Calu3 (cell line): Measurements from ENCODE around the gene HDAC7. TPM values are rescaled to one million over a fixed set of nuclear protein-coding genes. Genes with fewer than 3 reads are reported as not detected.

Source experiments
- BruUV-seq: library from RNA; stranded (reverse); fragments of 400-500 nt; replicated peaks from 2 replicates; lab custom pipeline; 2021; lab: Mats Ljungman, UMichigan
- CTCF ChIA-PET: fragments of 300-600 bp; sonication (Branson Sonifier 250); formaldehyde crosslinking; loops from one replicate; lab custom pipeline; 2022; ENCODE audit warnings: antibody characterized with exemption; lab: Charles Lee
- DNase-seq: peaks from one replicate; pipeline ENCODE4 v3.0.0; 2022
- H3K27ac Mint-ChIP-seq: one replicate; pipeline ENCODE4 v1.8.0; 2022; ENCODE audit warnings: mixed read lengths; ENCODE audit not compliant: unreplicated experiment
- H3K27me3 Mint-ChIP-seq: one replicate; pipeline ENCODE4 v1.8.0; 2022; ENCODE audit warnings: mixed read lengths; ENCODE audit not compliant: unreplicated experiment
- H3K36me3 Mint-ChIP-seq: one replicate; pipeline ENCODE4 v1.8.0; 2022; ENCODE audit warnings: mild to moderate bottlenecking, moderate library complexity, mixed read lengths; ENCODE audit not compliant: insufficient read depth, unreplicated experiment
- H3K4me1 Mint-ChIP-seq: one replicate; pipeline ENCODE4 v1.8.0; 2022; ENCODE audit warnings: mild to moderate bottlenecking, low read depth, mixed read lengths; ENCODE audit not compliant: unreplicated experiment
- H3K4me3 Mint-ChIP-seq: one replicate; pipeline ENCODE4 v1.8.0; 2022; ENCODE audit warnings: mild to moderate bottlenecking, low read depth, moderate library complexity, mixed read lengths; ENCODE audit not compliant: unreplicated experiment
- H3K9me3 Mint-ChIP-seq: one replicate; pipeline ENCODE4 v1.8.0; 2022; ENCODE audit warnings: low read depth, mixed read lengths; ENCODE audit not compliant: unreplicated experiment
- CTCF ChIP-seq: fragments of 200-600 bp; IDR thresholded peaks from one replicate; pipeline ENCODE4 v1.8.0; 2022; ENCODE audit warnings: antibody characterized with exemption; ENCODE audit not compliant: unreplicated experiment
- intact Hi-C: fragments of 100-400 bp; cut with micrococcal nuclease; formaldehyde crosslinking; loops from one replicate; pipeline ENCODE4 v1.10.0; 2022; ENCODE audit not compliant: unreplicated experiment
- total RNA-seq: library from RNA; stranded (reverse); gene quantifications from 2 replicates; pipeline ENCODE4 v1.2.3, GENCODE V29; 2022

The HDAC7 gene
- total RNA-seq, 1 experiment from 2014 or later: 41.8 TPM

- BruUV-seq: no TSS peak
- Mint-ChIP-seq H3K4me3 (no peak overlapping the region), H3K9me3 (no peaks in the 10 kb centered on the region), H3K27me3 (no peaks in the 10 kb centered on the region), H3K27ac (no peak overlapping the region), H3K4me1 (no peaks in the 10 kb centered on the region), H3K36me3 (no peaks in the 10 kb centered on the region)
- CTCF ChIA-PET: no interaction called here
- intact Hi-C loops: no loop called here
- no peak for TF ChIP-seq CTCF
- DNase-seq: no peak
These were observed 29.1 kb upstream of the HDAC7 start for GRCh38 chr12:47848853-47849252.

DNA sequence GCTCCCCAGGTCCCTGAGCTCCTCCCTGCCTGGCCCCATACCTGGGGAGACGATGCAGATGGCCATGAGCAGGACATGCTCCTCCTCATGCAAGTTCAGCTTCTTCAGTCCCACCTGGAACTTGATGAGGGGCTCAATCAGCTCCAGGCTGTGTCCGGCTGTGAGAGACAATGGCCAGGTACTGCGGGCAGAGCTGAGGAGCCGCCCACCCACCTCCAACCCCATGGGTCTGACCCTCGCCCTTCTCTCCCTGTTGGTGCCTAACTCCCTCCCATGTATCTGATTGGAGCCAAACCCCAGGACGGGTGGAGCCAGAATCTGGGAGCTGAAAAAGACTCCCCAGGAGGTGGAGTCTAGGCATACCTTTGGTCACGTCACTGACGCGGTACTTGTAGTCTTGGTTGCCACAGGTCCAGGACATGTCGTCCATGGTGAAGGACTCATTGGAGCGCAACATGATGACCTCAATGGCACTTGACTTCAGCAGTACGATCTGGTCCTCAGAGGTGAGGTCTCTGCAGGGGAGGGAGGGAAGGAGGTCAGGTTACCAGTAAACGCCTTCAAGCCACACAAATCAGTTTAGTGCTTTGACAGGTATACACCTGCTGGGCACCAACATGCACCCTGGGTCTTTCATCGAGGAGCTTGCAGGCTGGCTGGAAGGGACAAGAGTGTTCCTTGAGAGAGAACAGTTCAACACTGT is 26.7 kb upstream of the HDAC7 start:
- no peaks in the 10 kb centered on the region for H3K27me3 Mint-ChIP-seq
- no TSS peak for BruUV-seq
- H3K4me3 Mint-ChIP-seq: no peak overlapping the region
- intact Hi-C loops: no loop called here
- DNase-seq: no peak
- CTCF ChIA-PET: interaction anchor here (1.5 kb wide), 1 partner anchor 13 kb away, joined by 5 read pairs; no protein-coding TSS in a partner anchor
- no peaks in the 10 kb centered on the region for H3K4me1 Mint-ChIP-seq
- no peaks in the 10 kb centered on the region for H3K36me3 Mint-ChIP-seq
- no peak overlapping the region for H3K27ac Mint-ChIP-seq
- no peak for TF ChIP-seq CTCF
- H3K9me3 Mint-ChIP-seq: no peaks in the 10 kb centered on the region

- Mint-ChIP-seq H3K27me3 (no peaks in the 10 kb centered on the region), H3K27ac (no peak overlapping the region), H3K4me1 (no peaks in the 10 kb centered on the region), H3K36me3 (no peaks in the 10 kb centered on the region), H3K4me3 (no peak overlapping the region), H3K9me3 (no peaks in the 10 kb centered on the region)
- BruUV-seq: no TSS peak
- intact Hi-C loops: no loop called here
- CTCF ChIA-PET: no interaction called here
- no peak for TF ChIP-seq CTCF
- DNase-seq: no peak
These were observed 25.4 kb upstream of the HDAC7 start for GRCh38 chr12:47845081-47845480.

- CTCF ChIA-PET: no interaction called here
- intact Hi-C loops: no loop called here
- no peak overlapping the region for H3K4me3 Mint-ChIP-seq
These were observed 24.7 kb upstream of the HDAC7 start for GRCh38 chr12:47844264-47845019.

More at GRCh38 chr12:47844264-47845019, 24.7 kb upstream of the HDAC7 start:
- no TSS peak for BruUV-seq
- Mint-ChIP-seq H3K4me1 (no peaks in the 10 kb centered on the region), H3K27ac (no peak overlapping the region), H3K36me3 (no peaks in the 10 kb centered on the region), H3K9me3 (no peaks in the 10 kb centered on the region), H3K27me3 (peaks cover 3% of the 10 kb centered on the region)
- TF ChIP-seq CTCF: no peak
- DNase-seq: no peak
